Measurements from ENCODE around the gene COQ8B.
"Not testable (repeated sequence)": the region's sequence is repeated elsewhere in the genome, so short reads cannot be mapped to it uniquely, and the experiment has no call there.

COQ8B gene

GRCh38 chr19:40668991-40669614 is 47.6 kb downstream of the COQ8B start:
- no peak for DNase-seq (ENCODE audit: low read depth)

- no peak for DNase-seq (ENCODE audit: low read depth)
Observed at GRCh38 chr19:40667602-40668001, 49.1 kb downstream of the COQ8B start.

GRCh38 chr19:40666803-40667438 is 49.8 kb downstream of the COQ8B start:
- no peak for DNase-seq (ENCODE audit: low read depth)

GRCh38 chr19:40663695-40664692 is 52.7 kb downstream of the COQ8B start:
- DNase-seq (ENCODE audit: low read depth): no peak

GRCh38 chr19:40662925-40663694 is 53.6 kb downstream of the COQ8B start:
- DNase-seq (ENCODE audit: low read depth): peak; percentile 88

- DNase-seq (ENCODE audit: low read depth): no peak
Observed at GRCh38 chr19:40661616-40662015, 55.1 kb downstream of the COQ8B start.

GRCh38 chr19:40659566-40659965 is 57.1 kb downstream of the COQ8B start:
- DNase-seq (ENCODE audit: low read depth): no peak

- DNase-seq (ENCODE audit: low read depth): no peak
Observed at GRCh38 chr19:40659116-40659515, 57.6 kb downstream of the COQ8B start.

GRCh38 chr19:40658031-40658430 is 58.7 kb downstream of the COQ8B start:
- DNase-seq (ENCODE audit: low read depth): no peak

GRCh38 chr19:40655684-40656083 is 61.0 kb downstream of the COQ8B start:
- not testable (repeated sequence) for DNase-seq (ENCODE audit: low read depth)

GRCh38 chr19:40652303-40652702 is 64.4 kb downstream of the COQ8B start:
- DNase-seq (ENCODE audit: low read depth): not testable (repeated sequence)

- no peak for DNase-seq (ENCODE audit: low read depth)
Observed at GRCh38 chr19:40650749-40651305, 65.9 kb downstream of the COQ8B start.

- DNase-seq (ENCODE audit: low read depth): not testable (repeated sequence)
Observed at GRCh38 chr19:40649903-40650675, 66.6 kb downstream of the COQ8B start.

GRCh38 chr19:40646743-40647254 is 69.9 kb downstream of the COQ8B start:
- DNase-seq (ENCODE audit: low read depth): no peak

GRCh38 chr19:40642757-40643305 is 73.9 kb downstream of the COQ8B start:
- DNase-seq (ENCODE audit: low read depth): no peak

- no peak for DNase-seq (ENCODE audit: low read depth)
Observed at GRCh38 chr19:40642051-40642706, 74.5 kb downstream of the COQ8B start.
